HTERT RPE-1 (cell line): ENCODE data around the gene SPANXN1.
"Not testable (repeated sequence)": the region's sequence is repeated elsewhere in the genome, so short reads cannot be mapped to it uniquely, and the experiment has no call there.

ENCODE experiments used
- in situ Hi-C: fragments of 300-500 bp; cut with MboI; formaldehyde crosslinking; loops from 4 replicates; pipeline ENCODE4 v1.14.3; 2020; ENCODE audit warnings: low sequenced_read_pairs

The SPANXN1 gene

GRCh38 chrX:145247203-145247602, at the start of gene SPANXN1:
Gene SPANXN1 (plus strand): TSS chrX:145247503. CDS start chrX:145247587, 84 bp downstream.
- in situ Hi-C loops: not testable (repeated sequence)

- in situ Hi-C loops: no loop called here
Observed at GRCh38 chrX:145199078-145199477, 48.2 kb upstream of the SPANXN1 start.

GRCh38 chrX:145213504-145213903, 33.8 kb upstream of the SPANXN1 start:
- in situ Hi-C loops: no loop called here

GRCh38 chrX:145292218-145292617, 44.9 kb downstream of the SPANXN1 start:
- in situ Hi-C loops: no loop called here
